Measurements from ENCODE around the gene GLO1.
A peak's percentile ranks its signal among the peaks of the same experiment; 100 is the strongest.

Gene GLO1

DNA sequence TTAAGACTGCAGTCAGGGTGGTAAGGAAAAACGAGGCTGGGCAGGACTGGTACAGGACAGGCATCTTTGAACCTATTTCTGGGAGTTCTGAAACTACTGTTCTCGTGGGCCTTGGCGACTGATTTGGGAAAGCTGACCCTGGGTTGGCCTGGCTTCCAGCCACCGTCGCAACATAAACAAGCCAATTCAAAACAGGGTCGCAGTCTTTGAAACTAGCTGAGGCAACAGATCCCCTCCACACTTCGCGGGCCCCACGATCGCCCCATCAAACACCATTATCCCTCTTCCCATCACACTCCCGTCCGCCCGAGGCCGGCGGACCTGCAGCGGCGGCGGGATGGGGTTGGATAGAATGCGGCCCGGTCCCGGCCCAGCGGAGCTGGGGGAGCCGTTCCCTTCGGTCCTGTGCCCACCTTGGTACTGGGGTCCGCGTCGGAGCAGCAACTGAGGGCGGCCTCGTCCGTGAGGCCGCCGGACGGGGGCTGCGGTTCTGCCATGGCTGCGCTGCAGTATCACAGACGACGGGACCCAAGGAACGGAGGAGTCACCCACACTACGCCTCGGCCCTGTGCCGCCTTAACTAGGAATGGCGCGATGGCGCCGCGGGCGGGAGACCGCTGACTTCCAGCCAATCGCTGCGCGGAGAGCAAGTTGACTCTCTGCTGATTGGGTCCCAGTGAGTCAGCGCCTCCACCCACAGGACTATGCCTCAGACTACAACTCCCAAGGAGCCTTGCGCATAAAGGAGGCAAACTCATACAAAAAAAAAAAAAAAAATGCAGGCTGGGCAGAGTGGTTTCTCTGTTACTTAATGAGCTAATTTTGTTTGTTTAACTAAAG is at the start of gene GLO1:
TSS of gene GLO1 (minus strand) at position 588 of the 840 bp plus-strand sequence. CDS start at position 497, 91 bp downstream.
- Histone ChIP-seq H3K27ac (ENCODE audit: low read length) (peak within 1 kb of the TSS; percentile 84), H3K36me3 (ENCODE audit: insufficient read depth, low read length) (peaks cover 13% of the 10 kb centered on the region), H2AFZ (ENCODE audit: low read depth, low read length) (peak within 1 kb of the TSS; percentile 82), H3K9ac (ENCODE audit: low read depth, low read length) (peak within 1 kb of the TSS; percentile 86), H3K27me3 (ENCODE audit: insufficient read depth, low read length, poor library complexity) (no peaks in the 10 kb centered on the region), H3K4me1 (ENCODE audit: insufficient read depth, low read length) (peaks cover 28% of the 10 kb centered on the region), H3K4me3 (ENCODE audit: low read depth in 1 of 2, low read length in 2 of 2) (peak within 1 kb of the TSS; percentile 66 to 67; a peak in 3 of 4 replicates), H3K9me3 (ENCODE audit: insufficient read depth, low read length, severe bottlenecking) (peaks cover 9% of the 10 kb centered on the region), H3K4me2 (ENCODE audit: insufficient read depth, low read length) (peak within 1 kb of the TSS; percentile 84), H4K20me1 (ENCODE audit: insufficient read depth, low read length) (peaks cover 9% of the 10 kb centered on the region; the same call in 1 of the 2 replicates), H3K79me2 (ENCODE audit: insufficient read depth, low read length) (peaks cover 46% of the 10 kb centered on the region)
- DNase-seq (peak; percentile 97), ATAC-seq (ENCODE audit: insufficient read depth, low read depth) (peak; percentile 100)
- TF ChIP-seq EZH2 (IDR thresholded peaks at IDR 0.05; ENCODE audit: borderline replicate concordance, low read depth, low read length, severe bottlenecking): no peak
- TF ChIP-seq, protein P1, sequence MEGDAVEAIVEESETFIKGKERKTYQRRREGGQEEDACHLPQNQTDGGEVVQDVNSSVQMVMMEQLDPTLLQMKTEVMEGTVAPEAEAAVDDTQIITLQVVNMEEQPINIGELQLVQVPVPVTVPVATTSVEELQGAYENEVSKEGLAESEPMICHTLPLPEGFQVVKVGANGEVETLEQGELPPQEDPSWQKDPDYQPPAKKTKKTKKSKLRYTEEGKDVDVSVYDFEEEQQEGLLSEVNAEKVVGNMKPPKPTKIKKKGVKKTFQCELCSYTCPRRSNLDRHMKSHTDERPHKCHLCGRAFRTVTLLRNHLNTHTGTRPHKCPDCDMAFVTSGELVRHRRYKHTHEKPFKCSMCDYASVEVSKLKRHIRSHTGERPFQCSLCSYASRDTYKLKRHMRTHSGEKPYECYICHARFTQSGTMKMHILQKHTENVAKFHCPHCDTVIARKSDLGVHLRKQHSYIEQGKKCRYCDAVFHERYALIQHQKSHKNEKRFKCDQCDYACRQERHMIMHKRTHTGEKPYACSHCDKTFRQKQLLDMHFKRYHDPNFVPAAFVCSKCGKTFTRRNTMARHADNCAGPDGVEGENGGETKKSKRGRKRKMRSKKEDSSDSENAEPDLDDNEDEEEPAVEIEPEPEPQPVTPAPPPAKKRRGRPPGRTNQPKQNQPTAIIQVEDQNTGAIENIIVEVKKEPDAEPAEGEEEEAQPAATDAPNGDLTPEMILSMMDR (IDR thresholded peaks at IDR 0.05; ENCODE audit: borderline replicate concordance, extremely low read depth, low read length, poor library complexity, severe bottlenecking): no peak

DNA sequence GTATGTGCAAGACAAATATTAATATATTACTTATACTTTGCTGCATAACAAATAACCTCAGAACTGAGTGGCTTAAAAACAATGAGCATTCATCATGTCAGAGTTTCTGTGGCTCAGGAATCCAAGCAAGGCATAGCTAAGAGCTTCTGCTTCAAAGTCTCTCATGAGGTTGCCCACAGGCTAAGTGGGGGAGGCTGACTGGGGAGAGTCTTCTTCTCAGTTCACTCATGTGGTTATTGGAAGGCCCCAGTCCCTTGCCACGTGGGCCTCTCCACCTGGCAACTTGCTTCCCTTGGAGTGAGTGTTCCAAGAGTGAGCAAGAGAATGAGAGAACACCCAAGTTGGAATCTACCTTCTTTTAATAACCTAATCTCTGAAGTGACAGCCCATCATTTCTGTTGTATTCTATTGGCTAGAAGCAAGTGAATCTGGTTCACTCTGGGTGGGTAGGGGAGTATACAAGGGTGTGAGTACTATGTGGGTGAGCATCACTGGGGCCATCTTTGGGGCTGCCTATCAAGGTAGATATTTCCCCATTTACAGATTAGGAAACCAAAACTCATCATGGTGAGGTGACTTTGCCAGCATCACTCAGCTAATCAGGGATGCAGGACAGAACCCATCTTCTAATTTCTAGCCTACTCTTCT is 48.1 kb upstream of the GLO1 start:
- TF ChIP-seq EZH2 (IDR thresholded peaks at IDR 0.05; ENCODE audit: borderline replicate concordance, low read depth, low read length, severe bottlenecking): no peak
- TF ChIP-seq, protein P1 (IDR thresholded peaks at IDR 0.05; ENCODE audit: borderline replicate concordance, extremely low read depth, low read length, poor library complexity, severe bottlenecking): no peak

DNA sequence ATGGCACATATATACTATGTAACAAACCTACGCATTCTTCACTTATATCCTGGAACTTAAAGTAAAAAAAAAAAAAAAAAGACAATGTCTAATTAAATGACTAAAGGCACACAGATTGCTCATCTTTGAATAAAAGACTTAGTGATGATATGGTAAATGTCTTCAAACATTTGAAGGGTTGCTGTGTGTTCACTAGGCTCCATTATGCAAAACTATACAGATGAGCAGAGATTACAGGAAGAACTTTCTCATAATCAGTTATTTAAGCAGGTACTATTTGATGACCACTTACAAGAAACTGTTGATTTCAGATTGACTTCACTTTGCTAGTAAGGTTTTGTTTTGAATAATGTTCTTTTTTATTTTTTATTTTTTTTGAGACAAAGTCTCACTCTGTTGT is 46.5 kb upstream of the GLO1 start:
- Histone ChIP-seq H3K4me2 (ENCODE audit: insufficient read depth, low read length) (no peak overlapping the region), H3K36me3 (ENCODE audit: insufficient read depth, low read length) (no peaks in the 10 kb centered on the region), H4K20me1 (ENCODE audit: insufficient read depth, low read length) (no peaks in the 10 kb centered on the region), H3K79me2 (ENCODE audit: insufficient read depth, low read length) (no peaks in the 10 kb centered on the region), H3K4me1 (ENCODE audit: insufficient read depth, low read length) (no peaks in the 10 kb centered on the region), H3K27me3 (ENCODE audit: insufficient read depth, low read length, poor library complexity) (peaks cover 4% of the 10 kb centered on the region), H3K9me3 (ENCODE audit: insufficient read depth, low read length, severe bottlenecking) (no peaks in the 10 kb centered on the region), H2AFZ (ENCODE audit: low read depth, low read length) (no peak overlapping the region), H3K9ac (ENCODE audit: low read depth, low read length) (no peak overlapping the region), H3K27ac (ENCODE audit: low read length) (no peak overlapping the region), H3K4me3 (ENCODE audit: low read depth in 1 of 2, low read length in 2 of 2) (no peak overlapping the region)
- TF ChIP-seq, protein P1 (IDR thresholded peaks at IDR 0.05; ENCODE audit: borderline replicate concordance, extremely low read depth, low read length, poor library complexity, severe bottlenecking): no peak
- TF ChIP-seq EZH2 (IDR thresholded peaks at IDR 0.05; ENCODE audit: borderline replicate concordance, low read depth, low read length, severe bottlenecking): no peak
- DNase-seq: no peak
- ATAC-seq (ENCODE audit: insufficient read depth, low read depth): no peak

More for the DNA sequence above, 48.1 kb upstream of the GLO1 start:
- Histone ChIP-seq H3K27me3 (ENCODE audit: insufficient read depth, low read length, poor library complexity) (no peaks in the 10 kb centered on the region), H3K4me1 (ENCODE audit: insufficient read depth, low read length) (no peaks in the 10 kb centered on the region), H3K36me3 (ENCODE audit: insufficient read depth, low read length) (no peaks in the 10 kb centered on the region), H3K27ac (ENCODE audit: low read length) (no peak overlapping the region), H2AFZ (ENCODE audit: low read depth, low read length) (no peak overlapping the region), H3K9me3 (ENCODE audit: insufficient read depth, low read length, severe bottlenecking) (no peaks in the 10 kb centered on the region), H3K79me2 (ENCODE audit: insufficient read depth, low read length) (no peaks in the 10 kb centered on the region), H3K9ac (ENCODE audit: low read depth, low read length) (no peak overlapping the region), H4K20me1 (ENCODE audit: insufficient read depth, low read length) (no peaks in the 10 kb centered on the region), H3K4me2 (ENCODE audit: insufficient read depth, low read length) (no peak overlapping the region), H3K4me3 (ENCODE audit: low read depth in 1 of 2, low read length in 2 of 2) (no peak overlapping the region)
- ATAC-seq (ENCODE audit: insufficient read depth, low read depth) (no peak), DNase-seq (no peak)
